Measurements from ENCODE around the gene MAD1L1. TPM values are rescaled to one million over a fixed set of nuclear protein-coding genes. Genes with fewer than 3 reads are reported as not detected.

MAD1L1 gene
- total RNA-seq, 1 experiment from 2014 or later = 43.8 TPM

- H3K27me3 Mint-ChIP-seq (ENCODE audit: low read depth) = no peaks in the 10 kb centered on the region
- no peaks in the 10 kb centered on the region for H3K4me1 Mint-ChIP-seq
- DNase-seq (ENCODE audit: low spot score) = no peak
- peaks cover 16% of the 10 kb centered on the region for H3K9me3 Mint-ChIP-seq
- H3K36me3 Mint-ChIP-seq = peaks cover 24% of the 10 kb centered on the region
- POLR2A ChIA-PET = no interaction called here
- TF ChIP-seq GABPB1 (CRISPR knock-in tag; IDR thresholded peaks at IDR 0.05) (no peak), ZNF396 (CRISPR knock-in tag; IDR thresholded peaks at IDR 0.05; ENCODE audit: borderline replicate concordance) (no peak), USF2 (CRISPR knock-in tag; IDR thresholded peaks at IDR 0.05) (no peak), RELA (CRISPR knock-in tag; IDR thresholded peaks at IDR 0.05; ENCODE audit: borderline replicate concordance) (no peak), ZNF317 (CRISPR knock-in tag; IDR thresholded peaks at IDR 0.05; ENCODE audit: borderline replicate concordance, low read depth) (no peak), ERG (CRISPR knock-in tag; IDR thresholded peaks at IDR 0.05) (no peak), IRF1 (CRISPR knock-in tag; IDR thresholded peaks at IDR 0.05) (no peak), ELF4 (CRISPR knock-in tag; IDR thresholded peaks at IDR 0.05; ENCODE audit: low read depth) (no peak), HMGXB4 (CRISPR knock-in tag; IDR thresholded peaks at IDR 0.05) (no peak), ZNF532 (CRISPR knock-in tag; IDR thresholded peaks at IDR 0.05; ENCODE audit: borderline replicate concordance) (no peak), CREB1 (CRISPR knock-in tag; IDR thresholded peaks at IDR 0.05) (no peak), MLX (CRISPR knock-in tag; IDR thresholded peaks at IDR 0.05) (no peak), ATF1 (CRISPR knock-in tag; IDR thresholded peaks at IDR 0.05) (no peak), JUN (CRISPR knock-in tag; IDR thresholded peaks at IDR 0.05) (no peak), FOXP4 (CRISPR knock-in tag; IDR thresholded peaks at IDR 0.05) (no peak), ZMAT4 (CRISPR knock-in tag; IDR thresholded peaks at IDR 0.05) (no peak), SP1 (CRISPR knock-in tag; conservative IDR thresholded peaks at IDR 0.05) (no peak)
- H3K4me3 Mint-ChIP-seq = no peak overlapping the region
- 0 out of 2 replicates have a peak overlapping the region, but pooled peaks have one; percentile 27 for H3K27ac Mint-ChIP-seq
- no peak for ATAC-seq
- CTCF ChIA-PET = interaction anchor here (3.4 kb wide), 1 partner anchor 18 kb away, joined by 12 read pairs; no protein-coding TSS in a partner anchor
These were observed 347.1 kb downstream of the MAD1L1 start for GRCh38 chr7:1885465-1886226.
